ENCODE results near the gene AMPD3. TPM values are rescaled to one million over a fixed set of nuclear protein-coding genes. Genes with fewer than 3 reads are reported as not detected.

AMPD3 gene
- total RNA-seq, 2 donors from 2014 or later: 21.6 to 28.8 TPM

DNA sequence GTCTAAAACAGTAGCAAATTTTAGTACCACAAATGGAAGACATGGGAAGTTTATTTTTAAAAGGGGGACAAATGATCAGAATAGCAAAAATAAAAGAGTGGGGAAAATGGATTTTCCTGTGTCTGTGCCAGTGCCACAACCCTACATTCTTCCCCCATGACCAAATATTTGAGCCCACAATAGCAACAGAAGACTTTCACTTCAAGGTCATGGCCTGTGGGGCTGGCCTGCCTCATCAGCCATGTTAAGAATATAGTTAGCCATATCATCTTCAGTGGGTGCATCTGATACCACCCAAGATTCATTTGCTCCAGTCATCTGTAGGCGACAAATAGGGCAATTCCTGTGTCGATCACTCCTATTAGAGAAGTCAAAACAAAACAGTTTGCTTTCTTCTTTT, 59.6 kb downstream of the AMPD3 start:
- no peak overlapping the region for H3K27ac Mint-ChIP-seq
- peaks cover 1% of the 10 kb centered on the region in 2 donors for H3K36me3 Mint-ChIP-seq (ENCODE audit: insufficient read depth in 2 of 2)
- H3K27me3 Mint-ChIP-seq (ENCODE audit: low read depth): no peaks in the 10 kb centered on the region
- H3K4me1 Mint-ChIP-seq (ENCODE audit: low read depth): no peaks in the 10 kb centered on the region
- DNase-seq (no peak), ATAC-seq (replicated peaks in 1 of 2) (no peak)
- no peak overlapping the region for H3K4me3 Mint-ChIP-seq
- H3K9me3 Mint-ChIP-seq: no peaks in the 10 kb centered on the region

DNA sequence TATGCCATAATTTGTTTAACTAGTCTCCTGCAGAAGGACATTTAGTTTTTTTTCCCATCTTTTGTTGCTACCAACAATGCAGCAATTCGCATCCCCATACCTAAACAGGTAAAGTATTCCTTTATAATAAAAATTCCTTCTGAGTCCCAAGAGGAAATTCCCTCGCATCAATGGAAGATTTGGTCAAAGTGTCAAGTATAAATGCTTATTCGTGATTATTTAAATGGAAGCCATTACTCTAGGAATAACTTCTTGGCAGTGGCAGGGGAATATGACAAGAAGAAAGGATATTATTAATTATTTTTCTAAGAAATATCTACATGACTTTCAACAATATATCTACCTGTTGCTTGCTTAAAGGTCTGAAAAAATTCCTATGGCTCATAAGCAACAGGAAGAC, 60.4 kb downstream of the AMPD3 start:
- Mint-ChIP-seq H3K27me3 (ENCODE audit: low read depth) (no peaks in the 10 kb centered on the region), H3K4me1 (ENCODE audit: low read depth) (no peaks in the 10 kb centered on the region), H3K9me3 (no peaks in the 10 kb centered on the region), H3K4me3 (no peak overlapping the region), H3K27ac (no peak overlapping the region), H3K36me3 (ENCODE audit: insufficient read depth in 2 of 2) (peaks cover 1% of the 10 kb centered on the region in 2 donors)
- ATAC-seq (replicated peaks in 1 of 2) (no peak), DNase-seq (no peak)

GRCh38 chr11:10518123-10518522, 63.1 kb downstream of the AMPD3 start:
- no peaks in the 10 kb centered on the region for H3K4me1 Mint-ChIP-seq (ENCODE audit: low read depth)
- H3K4me3 Mint-ChIP-seq: no peak overlapping the region
- H3K9me3 Mint-ChIP-seq: no peaks in the 10 kb centered on the region
- H3K27ac Mint-ChIP-seq: no peak overlapping the region
- H3K27me3 Mint-ChIP-seq (ENCODE audit: low read depth): no peaks in the 10 kb centered on the region
- peaks cover 0 to 6% of the 10 kb centered on the region in 2 donors for H3K36me3 Mint-ChIP-seq (ENCODE audit: insufficient read depth in 2 of 2)
- ATAC-seq (replicated peaks in 1 of 2) (no peak), DNase-seq (no peak)

DNA sequence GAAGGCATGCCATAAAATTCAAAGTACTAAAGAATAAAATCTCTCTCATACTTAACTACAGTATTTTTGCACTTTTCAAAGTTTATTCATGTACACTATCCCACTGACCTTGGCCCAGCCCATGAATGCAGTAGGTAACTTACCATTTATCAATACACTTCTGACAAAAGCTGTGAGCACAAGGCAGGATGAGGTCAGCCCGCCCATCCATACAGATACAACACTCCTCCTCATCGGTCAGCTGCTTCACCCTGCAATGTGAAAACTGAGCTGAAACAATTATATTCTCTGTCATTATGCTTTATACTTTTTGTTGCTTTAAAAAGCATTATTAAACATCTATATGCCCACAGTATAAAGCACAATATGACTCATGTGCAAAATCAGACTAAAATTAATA, 63.8 kb downstream of the AMPD3 start:
- Mint-ChIP-seq H3K4me1 (ENCODE audit: low read depth) (no peaks in the 10 kb centered on the region), H3K36me3 (ENCODE audit: insufficient read depth in 2 of 2) (peaks cover 0 to 6% of the 10 kb centered on the region in 2 donors), H3K9me3 (no peaks in the 10 kb centered on the region), H3K27me3 (ENCODE audit: low read depth) (no peaks in the 10 kb centered on the region), H3K4me3 (no peak overlapping the region), H3K27ac (no peak overlapping the region)
- no peak for ATAC-seq (replicated peaks in 1 of 2)
- no peak for DNase-seq

DNA sequence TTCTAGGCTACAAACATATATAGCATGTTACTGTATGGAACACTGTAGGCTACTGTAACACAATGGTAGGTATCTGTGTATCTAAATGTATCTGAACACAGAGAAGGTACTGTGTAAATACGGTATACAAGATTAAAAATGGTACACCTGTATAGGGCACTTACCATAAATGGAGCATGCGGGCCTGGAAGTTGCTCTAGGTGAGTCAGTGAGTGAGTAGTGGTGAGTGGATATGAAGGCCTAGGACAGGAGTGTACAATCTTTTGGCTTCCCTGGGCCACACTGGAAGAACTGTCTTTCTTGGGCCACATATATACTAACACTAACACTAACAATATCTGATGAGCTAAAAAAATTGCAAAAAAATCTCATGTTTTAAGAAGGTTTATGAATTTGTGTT, 64.6 kb downstream of the AMPD3 start:
- Mint-ChIP-seq H3K4me1 (ENCODE audit: low read depth) (no peaks in the 10 kb centered on the region), H3K9me3 (no peaks in the 10 kb centered on the region), H3K27ac (no peak overlapping the region), H3K36me3 (ENCODE audit: insufficient read depth in 2 of 2) (peaks cover 0 to 5% of the 10 kb centered on the region in 2 donors), H3K27me3 (ENCODE audit: low read depth) (no peaks in the 10 kb centered on the region), H3K4me3 (no peak overlapping the region)
- no peak for ATAC-seq (replicated peaks in 1 of 2)
- no peak for DNase-seq

- H3K4me1 Mint-ChIP-seq (ENCODE audit: low read depth): no peaks in the 10 kb centered on the region
- H3K27me3 Mint-ChIP-seq (ENCODE audit: low read depth): no peaks in the 10 kb centered on the region
- peaks cover 0 to 5% of the 10 kb centered on the region in 2 donors for H3K36me3 Mint-ChIP-seq (ENCODE audit: insufficient read depth in 2 of 2)
- H3K27ac Mint-ChIP-seq: no peak overlapping the region
- ATAC-seq (replicated peaks in 1 of 2) (no peak), DNase-seq (no peak)
- no peak overlapping the region for H3K4me3 Mint-ChIP-seq
- H3K9me3 Mint-ChIP-seq: no peaks in the 10 kb centered on the region
Measured at GRCh38 chr11:10520562-10520961, 65.5 kb downstream of the AMPD3 start.

DNA sequence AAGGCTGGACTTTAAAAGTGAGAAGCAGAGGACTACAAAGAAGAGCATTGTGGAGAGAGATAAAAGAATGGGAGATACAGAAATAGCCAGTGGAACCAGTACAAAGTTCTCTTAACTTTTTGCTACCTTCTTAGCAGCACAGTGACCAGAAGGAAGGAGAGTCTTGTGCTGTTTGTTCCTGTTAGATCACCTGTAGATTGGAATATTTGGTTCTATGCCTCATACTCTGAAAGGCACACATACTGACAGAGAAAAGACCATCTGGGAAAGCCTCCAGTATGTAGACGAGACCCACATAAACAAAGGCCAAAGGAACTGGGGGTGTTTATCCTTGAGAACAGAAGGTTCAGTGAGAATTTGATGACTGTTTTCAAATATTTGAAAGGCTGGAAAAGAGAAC, 67.2 kb downstream of the AMPD3 start:
- no peak for DNase-seq
- H3K27me3 Mint-ChIP-seq (ENCODE audit: low read depth): no peaks in the 10 kb centered on the region
- peaks cover 15% of the 10 kb centered on the region for H3K4me1 Mint-ChIP-seq (ENCODE audit: low read depth)
- H3K9me3 Mint-ChIP-seq: no peaks in the 10 kb centered on the region
- H3K36me3 Mint-ChIP-seq (ENCODE audit: insufficient read depth in 2 of 2): peaks cover 3 to 11% of the 10 kb centered on the region in 2 donors
- ATAC-seq (replicated peaks in 1 of 2): no peak
- peak overlapping the region; percentile 17 for H3K27ac Mint-ChIP-seq
- no peak overlapping the region for H3K4me3 Mint-ChIP-seq

- no peaks in the 10 kb centered on the region for H3K27me3 Mint-ChIP-seq (ENCODE audit: low read depth)
- peaks cover 21% of the 10 kb centered on the region for H3K4me1 Mint-ChIP-seq (ENCODE audit: low read depth)
- ATAC-seq (replicated peaks in 1 of 2) (no peak), DNase-seq (no peak)
- no peak overlapping the region for H3K27ac Mint-ChIP-seq
- peaks cover 7 to 14% of the 10 kb centered on the region in 2 donors for H3K36me3 Mint-ChIP-seq (ENCODE audit: insufficient read depth in 2 of 2)
- H3K4me3 Mint-ChIP-seq: no peak overlapping the region
- H3K9me3 Mint-ChIP-seq: no peaks in the 10 kb centered on the region
Measured at GRCh38 chr11:10522921-10523320, 67.9 kb downstream of the AMPD3 start.

GRCh38 chr11:10524471-10524870, 69.4 kb downstream of the AMPD3 start:
- Mint-ChIP-seq H3K9me3 (no peaks in the 10 kb centered on the region), H3K27me3 (ENCODE audit: low read depth) (no peaks in the 10 kb centered on the region), H3K4me1 (ENCODE audit: low read depth) (peaks cover 21% of the 10 kb centered on the region), H3K36me3 (ENCODE audit: insufficient read depth in 2 of 2) (peaks cover 7 to 18% of the 10 kb centered on the region in 2 donors), H3K27ac (no peak overlapping the region), H3K4me3 (no peak overlapping the region)
- DNase-seq (no peak), ATAC-seq (replicated peaks in 1 of 2) (no peak)

DNA sequence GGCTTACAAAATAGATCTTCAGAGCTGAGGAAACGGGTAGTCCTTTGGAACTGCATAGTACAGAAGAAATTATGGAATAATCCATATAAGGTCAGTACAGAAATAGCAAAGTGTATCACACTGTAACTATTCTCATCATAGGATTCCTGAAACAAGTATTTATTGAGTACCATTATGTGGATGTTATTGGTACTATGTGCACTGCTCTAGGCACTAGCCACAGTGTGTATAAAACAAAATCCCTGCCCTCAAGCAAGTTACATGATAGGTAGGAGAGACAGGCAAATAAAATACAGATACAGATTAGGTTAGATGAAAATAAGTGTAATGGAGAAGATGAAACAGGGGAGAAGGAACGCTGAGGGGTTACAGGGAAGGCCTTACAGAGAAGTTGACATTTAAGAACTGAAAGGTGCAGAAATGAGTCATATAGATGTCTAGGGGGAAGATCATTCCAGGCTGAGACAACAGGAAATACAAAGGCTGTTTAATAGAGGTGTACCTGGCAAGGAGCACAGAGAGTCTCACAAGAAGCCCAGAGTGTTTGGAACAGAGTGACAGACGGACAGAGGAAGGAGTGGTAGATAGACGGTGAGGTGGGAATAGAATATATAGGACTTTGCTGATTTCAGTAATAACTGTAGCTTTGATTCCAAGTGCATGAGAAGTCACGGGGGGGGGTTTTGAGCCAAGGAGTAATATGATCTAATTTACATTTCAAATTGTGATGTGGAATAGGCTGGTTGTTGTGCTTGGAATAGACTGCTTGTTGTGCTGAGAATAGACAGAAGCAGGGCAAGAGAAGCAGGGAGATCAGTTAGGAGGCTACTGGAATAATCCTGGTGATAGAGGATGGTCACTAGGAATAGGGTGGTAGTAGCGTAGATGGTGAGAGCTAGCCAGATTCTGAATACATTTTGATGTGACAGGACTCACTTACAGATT, 72.2 kb downstream of the AMPD3 start:
- ATAC-seq (replicated peaks in 1 of 2): peak; percentile 88 to 89
- Mint-ChIP-seq H3K27ac (peak overlapping the region; percentile 68), H3K4me3 (peak overlapping the region; percentile 33 to 50), H3K36me3 (ENCODE audit: insufficient read depth in 2 of 2) (peaks cover 7 to 12% of the 10 kb centered on the region in 2 donors), H3K9me3 (no peaks in the 10 kb centered on the region), H3K4me1 (ENCODE audit: low read depth) (peaks cover 21% of the 10 kb centered on the region), H3K27me3 (ENCODE audit: low read depth) (no peaks in the 10 kb centered on the region)
- no peak for DNase-seq

GRCh38 chr11:10528121-10528520, 73.1 kb downstream of the AMPD3 start:
- Mint-ChIP-seq H3K27me3 (ENCODE audit: low read depth) (no peaks in the 10 kb centered on the region), H3K4me3 (no peak overlapping the region), H3K27ac (no peak overlapping the region), H3K9me3 (no peaks in the 10 kb centered on the region), H3K36me3 (ENCODE audit: insufficient read depth in 2 of 2) (peaks cover 8 to 14% of the 10 kb centered on the region in 2 donors), H3K4me1 (ENCODE audit: low read depth) (peaks cover 21% of the 10 kb centered on the region)
- ATAC-seq (replicated peaks in 1 of 2) (no peak), DNase-seq (no peak)

- H3K9me3 Mint-ChIP-seq: no peaks in the 10 kb centered on the region
- no peak for DNase-seq
- no peaks in the 10 kb centered on the region for H3K27me3 Mint-ChIP-seq (ENCODE audit: low read depth)
- no peak for ATAC-seq (replicated peaks in 1 of 2)
- no peak overlapping the region for H3K4me3 Mint-ChIP-seq
- H3K27ac Mint-ChIP-seq: no peak overlapping the region
- H3K4me1 Mint-ChIP-seq (ENCODE audit: low read depth): peaks cover 21% of the 10 kb centered on the region
- H3K36me3 Mint-ChIP-seq (ENCODE audit: insufficient read depth in 2 of 2): peaks cover 8 to 14% of the 10 kb centered on the region in 2 donors
Measured at GRCh38 chr11:10529279-10529678, 74.2 kb downstream of the AMPD3 start.

GRCh38 chr11:10532526-10532925, 77.5 kb downstream of the AMPD3 start:
- DNase-seq (no peak), ATAC-seq (replicated peaks in 1 of 2) (no peak)
- H3K4me3 Mint-ChIP-seq: no peak overlapping the region
- no peaks in the 10 kb centered on the region for H3K9me3 Mint-ChIP-seq
- no peak overlapping the region for H3K27ac Mint-ChIP-seq
- peaks cover 14% of the 10 kb centered on the region for H3K4me1 Mint-ChIP-seq (ENCODE audit: low read depth)
- H3K27me3 Mint-ChIP-seq (ENCODE audit: low read depth): no peaks in the 10 kb centered on the region
- peaks cover 3 to 6% of the 10 kb centered on the region in 2 donors for H3K36me3 Mint-ChIP-seq (ENCODE audit: insufficient read depth in 2 of 2)

DNA sequence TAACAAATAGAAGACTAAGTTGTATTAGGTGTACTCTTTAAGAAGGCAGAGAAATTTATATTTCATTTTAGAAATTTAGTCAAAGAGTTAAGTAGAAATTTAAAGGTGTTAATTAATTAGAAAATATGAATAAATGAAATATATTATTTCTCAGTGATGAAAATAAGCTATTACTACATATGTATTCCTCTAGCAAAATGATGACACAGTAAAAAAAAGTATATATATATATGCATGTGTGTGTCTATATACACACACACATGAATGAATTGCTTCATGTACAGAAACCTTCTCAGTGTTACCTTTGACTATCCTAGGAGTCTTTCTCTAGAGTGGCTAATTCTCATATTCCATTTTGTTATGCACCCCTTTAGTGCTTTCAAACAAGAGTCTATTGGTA, 78.3 kb downstream of the AMPD3 start:
- Mint-ChIP-seq H3K27me3 (ENCODE audit: low read depth) (no peaks in the 10 kb centered on the region), H3K9me3 (no peaks in the 10 kb centered on the region), H3K27ac (no peak overlapping the region), H3K4me3 (no peak overlapping the region), H3K36me3 (ENCODE audit: insufficient read depth in 2 of 2) (peaks cover 1 to 5% of the 10 kb centered on the region in 2 donors), H3K4me1 (ENCODE audit: low read depth) (peaks cover 11% of the 10 kb centered on the region)
- ATAC-seq (replicated peaks in 1 of 2) (no peak), DNase-seq (no peak)
